HepG2 (cell line): ENCODE data around the gene RHOT1.

Experiments
- EZH2 ChIP-seq: conservative IDR thresholded peaks from 2 replicates; pipeline ENCODE4 v1.6.1; 2012; ENCODE audit warnings: mild to moderate bottlenecking, low read depth, low read length, moderate library complexity
- HDAC2 ChIP-seq: sonication (generic); formaldehyde crosslinking; IDR thresholded peaks from 2 replicates; pipeline ENCODE4 v1.4.0; 2020; ENCODE audit warnings: missing genetic modification reagents
- KDM4B ChIP-seq: sonication (generic); formaldehyde crosslinking; IDR thresholded peaks from 2 replicates; pipeline ENCODE4 v1.4.0; 2020; ENCODE audit warnings: missing genetic modification reagents

GRCh38 chr17:32226886-32227285, 84.6 kb downstream of the RHOT1 start:
- no peak for TF ChIP-seq EZH2
- TF ChIP-seq KDM4B (CRISPR knock-in tag) = no peak
- no peak for TF ChIP-seq HDAC2 (CRISPR knock-in tag)
